Keratinocyte (primary cell): ENCODE data around the gene TMBIM1. TPM values are rescaled to one million over a fixed set of nuclear protein-coding genes. Genes with fewer than 3 reads are reported as not detected.

ENCODE experiments used
- DNase-seq: peaks from one replicate; pipeline ENCODE4 v3.0.0-alpha.2; 2011; ENCODE audit warnings: low read depth, missing footprints, low spot score
- FAIRE-seq: peaks from 2 replicates; lab custom pipeline; 2011; peaks lifted over from hg19 to GRCh38; lab: Jason Lieb, UNC
- H2AFZ ChIP-seq: 2 replicates; pipeline ENCODE4 v1.6.0; 2012; ENCODE audit warnings: low read length, control low read depth, inconsistent platforms; ENCODE audit not compliant: control insufficient read depth
- H3K27ac ChIP-seq: 2 replicates; pipeline ENCODE4 v1.5.1; 2011; ENCODE audit warnings: low read length; ENCODE audit not compliant: control insufficient read depth, insufficient read depth
- H3K27me3 ChIP-seq: 3 replicates; pipeline ENCODE4 v1.6.0; 2011; ENCODE audit warnings: low read length; ENCODE audit not compliant: control insufficient read depth, insufficient read depth; ENCODE audit errors: extremely low read depth
- H3K36me3 ChIP-seq, 2 experiments: 2 replicates in 1 of 2; 3 replicates in 1 of 2; pipeline ENCODE4 v1.5.1; 2011; ENCODE audit warnings: low read length in 2 of 2, mild to moderate bottlenecking in 1 of 2; ENCODE audit not compliant: control insufficient read depth in 2 of 2, insufficient read depth in 2 of 2; ENCODE audit errors: extremely low read depth in 1 of 2
- H3K4me1 ChIP-seq: 3 replicates; pipeline ENCODE4 v1.5.1; 2011; ENCODE audit warnings: low read length; ENCODE audit not compliant: control insufficient read depth, insufficient read depth; ENCODE audit errors: extremely low read depth
- H3K4me2 ChIP-seq: 3 replicates; pipeline ENCODE4 v1.6.0; 2011; ENCODE audit warnings: low read depth, low read length; ENCODE audit not compliant: control insufficient read depth, insufficient read depth; ENCODE audit errors: extremely low read depth
- H3K4me3 ChIP-seq, 3 experiments: fragments of 200-600 bp in 1 of 3; sonication (generic) in 1 of 3; 2 replicates in 2 of 3; 3 replicates in 1 of 3; pipeline ENCODE4 v1.5.1; 2011 to 2016; ENCODE audit warnings: low read length in 3 of 3, mild to moderate bottlenecking in 3 of 3, control low read depth in 2 of 3, inconsistent platforms in 1 of 3, low read depth in 1 of 3, mixed read lengths in 1 of 3, mixed run types in 1 of 3, moderate library complexity in 1 of 3; ENCODE audit not compliant: control insufficient read depth in 2 of 3, insufficient read depth in 2 of 3; ENCODE audit errors: extremely low read depth in 1 of 3
- H3K79me2 ChIP-seq: 2 replicates; pipeline ENCODE4 v1.6.0; 2012; ENCODE audit warnings: low read length; ENCODE audit not compliant: control insufficient read depth, insufficient read depth
- H3K9ac ChIP-seq: 3 replicates; pipeline ENCODE4 v1.6.0; 2011; ENCODE audit warnings: low read length; ENCODE audit not compliant: control insufficient read depth, insufficient read depth; ENCODE audit errors: extremely low read depth
- H3K9me1 ChIP-seq: 3 replicates; pipeline ENCODE4 v1.6.0; 2011; ENCODE audit warnings: low read length; ENCODE audit not compliant: control insufficient read depth, insufficient read depth; ENCODE audit errors: extremely low read depth
- H3K9me3 ChIP-seq: 2 replicates; pipeline ENCODE4 v1.5.1; 2012; ENCODE audit warnings: low read depth, low read length; ENCODE audit not compliant: control insufficient read depth
- H4K20me1 ChIP-seq: 3 replicates; pipeline ENCODE4 v1.6.0; 2011; ENCODE audit warnings: low read length; ENCODE audit not compliant: control insufficient read depth, insufficient read depth; ENCODE audit errors: extremely low read depth
- CTCF ChIP-seq, 3 experiments: IDR thresholded peaks in 1 of 3; conservative IDR thresholded peaks in 1 of 3; optimal IDR thresholded peaks in 1 of 3; 2 replicates in 2 of 3; 3 replicates in 1 of 3; pipeline versions ENCODE3 to v1.5.1; 2011; ENCODE audit warnings: low read length in 3 of 3, mild to moderate bottlenecking in 3 of 3, moderate library complexity in 2 of 3, control low read depth in 1 of 3, inconsistent platforms in 1 of 3; ENCODE audit not compliant: insufficient read depth in 2 of 3; ENCODE audit errors: extremely low read depth in 1 of 3
- EZH2 ChIP-seq: IDR thresholded peaks from one replicate; pipeline ENCODE4 v1.6.1; 2012; ENCODE audit warnings: inconsistent platforms, mild to moderate bottlenecking, low read length, moderate library complexity
- dilution Hi-C: fragments of 300-500 bp; cut with MboI; formaldehyde crosslinking; loops from one replicate; pipeline ENCODE4 v1.7.0; 2020; ENCODE audit warnings: low sequenced_read_pairs; ENCODE audit not compliant: extremely low pct_ligation_motif_present
- polyA plus RNA-seq, 5 experiments: library from polyadenylated mRNA; depleted of rRNA in 3 of 5; stranded (reverse) in 3 of 5; stranded (forward) in 1 of 5; unstranded in 1 of 5; fragments of >200 nt; gene quantifications; 1 replicate in 1 of 5; 2 replicates in 3 of 5; 3 replicates in 1 of 5; pipeline versions ENCODE4 v1.2.1 to v1.2.3, GENCODE V29; 2011 to 2012; ENCODE audit warnings: missing spikeins in 2 of 5, low read depth in 1 of 5, low replicate concordance in 1 of 5

The TMBIM1 gene
- polyA plus RNA-seq, 1 donor (not counting 4 experiments of a cell fraction or from before 2014, with no cell fraction given) = 609 TPM

GRCh38 chr2:218269900-218270720 is 22.2 kb downstream of the TMBIM1 start, which contains the start of the genes AAMP and PNKD:
Gene AAMP, minus strand, starts transcription at chr2:218270137. Its CDS starts 51 bp downstream, at chr2:218270086.
Gene PNKD, plus strand, starts transcription at chr2:218270519. Its CDS starts 17 bp downstream, at chr2:218270536.
- FAIRE-seq = peak; percentile 65
- Histone ChIP-seq H3K27me3 (no peaks in the 10 kb centered on the region), H3K79me2 (peaks cover 14% of the 10 kb centered on the region), H3K27ac (peak within 1 kb of the TSS; percentile 89), H3K9ac (peak within 1 kb of the TSS; percentile 94), H2AFZ (peak within 1 kb of the TSS; percentile 86), H3K4me2 (peak within 1 kb of the TSS; percentile 100), H4K20me1 (no peaks in the 10 kb centered on the region), H3K9me1 (peaks cover 2% of the 10 kb centered on the region), H3K9me3 (no peaks in the 10 kb centered on the region), H3K4me3 (peak within 1 kb of the TSS; percentile 76 to 96 (median 93)), H3K4me1 (peaks cover 27% of the 10 kb centered on the region), H3K36me3 (peaks cover 30 to 31% of the 10 kb centered on the region in 2 experiments)
- peak; percentile 90 for DNase-seq
- TF ChIP-seq EZH2 (no peak), CTCF (optimal IDR thresholded peaks at IDR 0.05 in 1 of 3, IDR thresholded peaks at IDR 0.05 in 1 of 3, conservative IDR thresholded peaks at IDR 0.05 in 1 of 3; ENCODE audit: extremely low read depth in 1 of 3, insufficient read depth in 2 of 3, low read length in 3 of 3) (no peak)
- dilution Hi-C loops = no loop called here

GRCh38 chr2:218267259-218267658 is 25.0 kb downstream of the TMBIM1 start:
- H3K9me3 ChIP-seq = no peaks in the 10 kb centered on the region
- H2AFZ ChIP-seq = no peak overlapping the region
- H3K9me1 ChIP-seq = peaks cover 2% of the 10 kb centered on the region
- DNase-seq (no peak), FAIRE-seq (no peak)
- H3K4me1 ChIP-seq = peaks cover 15% of the 10 kb centered on the region
- no peaks in the 10 kb centered on the region for H4K20me1 ChIP-seq
- H3K79me2 ChIP-seq = peaks cover 14% of the 10 kb centered on the region
- dilution Hi-C loops = no loop called here
- no peak overlapping the region for H3K4me2 ChIP-seq
- peaks cover 29 to 31% of the 10 kb centered on the region in 2 experiments for H3K36me3 ChIP-seq
- H3K4me3 ChIP-seq = no peak overlapping the region
- TF ChIP-seq EZH2 (no peak), CTCF (optimal IDR thresholded peaks at IDR 0.05 in 1 of 3, IDR thresholded peaks at IDR 0.05 in 1 of 3, conservative IDR thresholded peaks at IDR 0.05 in 1 of 3; ENCODE audit: extremely low read depth in 1 of 3, insufficient read depth in 2 of 3, low read length in 3 of 3) (no peak)
- no peaks in the 10 kb centered on the region for H3K27me3 ChIP-seq
- H3K9ac ChIP-seq = no peak overlapping the region
- H3K27ac ChIP-seq = no peak overlapping the region
